NCI-H146 (cell line): ENCODE data around the gene BFSP1.
A peak's percentile ranks its signal among the peaks of the same experiment; 100 is the strongest.

Source experiments
- DNase-seq: peaks from one replicate; lab custom pipeline; 2025; lab: John Stamatoyannopoulos, UW

BFSP1 gene

GRCh38 chr20:17497821-17498580 is 33.2 kb downstream of the BFSP1 start:
- no peak for DNase-seq

DNA sequence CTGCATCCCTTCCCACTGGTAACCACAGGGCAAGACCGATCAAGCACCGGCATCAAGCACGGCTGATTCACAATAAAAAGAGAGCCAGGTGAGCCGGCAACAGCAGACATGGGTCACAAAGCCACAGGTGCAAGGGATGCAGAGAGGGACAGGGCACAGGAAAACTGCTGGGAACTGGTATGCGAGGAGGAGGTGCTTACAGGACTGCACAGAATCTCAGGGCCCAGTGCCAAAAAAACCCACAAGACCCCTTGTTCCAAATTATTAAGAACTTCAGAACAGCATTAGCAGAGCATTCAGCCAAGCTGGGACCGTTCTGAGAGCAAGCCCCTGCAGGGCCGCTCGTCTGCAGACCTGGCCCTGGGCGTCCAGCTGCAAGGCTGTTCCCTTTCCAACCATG is 35.4 kb downstream of the BFSP1 start:
- DNase-seq, result peak; percentile 41

GRCh38 chr20:17494201-17494600 is 37.0 kb downstream of the BFSP1 start:
- DNase-seq, result no peak

GRCh38 chr20:17493173-17493572 is 38.0 kb downstream of the BFSP1 start:
- no peak for DNase-seq

- DNase-seq, result no peak
Measured at GRCh38 chr20:17491488-17491887, 39.7 kb downstream of the BFSP1 start.

DNA sequence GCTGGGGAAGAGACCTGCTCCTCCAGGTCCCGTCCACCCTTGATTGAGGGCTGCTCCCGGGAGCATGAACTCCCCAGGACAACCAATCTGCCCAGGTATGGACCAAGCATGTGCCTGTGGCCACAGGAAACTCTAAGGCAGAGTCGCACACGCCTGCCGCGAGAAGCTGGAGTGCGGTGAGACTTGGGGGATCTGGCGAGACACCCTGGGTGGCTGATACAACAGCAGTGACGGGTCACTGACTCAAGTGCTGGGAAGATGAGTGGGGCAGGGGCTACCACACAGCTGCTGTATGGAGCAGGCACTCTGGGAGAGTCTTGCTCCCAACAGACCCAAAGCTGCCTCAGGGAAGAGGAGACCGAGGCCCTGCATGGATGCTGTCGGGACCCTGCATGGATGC is 40.1 kb downstream of the BFSP1 start:
- DNase-seq, result no peak

DNA sequence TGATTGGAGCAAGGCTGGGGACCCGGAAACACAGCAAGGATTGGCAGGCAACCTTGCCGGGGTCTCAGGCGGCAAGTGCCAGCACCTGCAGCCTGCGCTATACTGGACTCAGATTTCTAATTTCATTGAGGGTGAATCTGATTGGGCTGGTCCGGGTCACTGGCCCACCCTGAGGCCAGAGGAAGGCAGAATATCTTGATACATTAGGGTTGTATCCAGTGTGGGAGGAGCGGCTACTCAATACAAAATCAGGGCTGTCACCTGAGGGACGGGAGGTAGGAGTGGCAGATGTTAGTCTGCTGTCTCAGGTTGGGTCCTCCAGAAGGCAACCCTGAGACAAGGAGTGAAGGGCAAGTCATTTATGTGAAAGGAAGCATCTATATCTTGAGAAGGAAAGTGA is 40.7 kb downstream of the BFSP1 start:
- no peak for DNase-seq

DNA sequence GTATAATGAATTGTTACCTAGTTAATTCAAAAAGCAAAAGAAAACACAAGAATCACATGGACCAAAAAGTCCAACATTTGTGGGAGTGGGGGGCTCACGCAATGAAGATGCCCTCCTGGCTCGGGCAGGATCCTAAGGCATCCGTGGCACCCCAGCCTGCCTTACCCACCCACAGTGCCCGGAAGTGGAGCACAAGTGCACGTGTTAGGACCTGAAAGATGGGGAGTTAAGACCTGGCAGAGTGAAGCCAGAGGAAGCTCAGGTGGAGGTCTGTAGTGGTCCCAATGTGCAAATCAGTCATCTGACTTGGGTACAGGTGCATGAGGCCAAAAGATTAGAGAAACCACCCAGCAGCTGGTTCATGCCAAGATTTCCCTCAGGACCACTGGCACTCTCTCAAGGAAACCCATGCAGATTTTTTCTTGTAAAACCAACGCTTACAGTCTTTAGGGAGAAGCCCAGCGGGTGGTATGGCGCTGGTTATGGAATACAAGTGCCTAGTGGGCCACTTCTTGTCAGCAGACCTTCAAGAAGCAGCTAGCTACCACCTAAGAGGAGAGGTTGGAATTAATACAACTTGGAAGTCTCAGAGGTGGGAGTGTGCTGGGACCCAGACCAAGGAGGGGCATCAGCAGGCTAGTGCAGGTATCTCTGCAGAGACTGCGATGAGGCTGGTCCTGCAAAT is 42.1 kb downstream of the BFSP1 start:
- no peak for DNase-seq

- no peak for DNase-seq
Measured at GRCh38 chr20:17485017-17485416, 46.2 kb downstream of the BFSP1 start.

DNA sequence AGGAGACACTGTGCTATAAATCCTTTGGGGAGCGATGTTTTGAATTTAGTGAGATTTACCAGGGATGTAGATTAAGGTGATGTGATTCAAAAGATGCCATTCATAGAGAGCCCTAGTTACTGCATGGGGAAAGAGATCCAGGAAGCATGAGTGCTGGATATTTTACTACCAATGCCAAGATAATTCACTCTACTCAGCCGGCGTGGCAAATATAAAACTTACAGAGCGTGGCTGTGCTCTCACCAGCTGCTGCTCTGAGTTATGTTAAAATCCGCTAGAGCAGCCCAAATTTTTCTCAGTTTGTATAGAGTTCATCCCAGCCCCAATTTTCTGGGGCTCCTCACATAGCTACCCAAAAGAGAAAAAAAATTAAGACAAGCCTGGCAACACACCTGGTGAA is 48.6 kb downstream of the BFSP1 start:
- DNase-seq, result no peak

DNA sequence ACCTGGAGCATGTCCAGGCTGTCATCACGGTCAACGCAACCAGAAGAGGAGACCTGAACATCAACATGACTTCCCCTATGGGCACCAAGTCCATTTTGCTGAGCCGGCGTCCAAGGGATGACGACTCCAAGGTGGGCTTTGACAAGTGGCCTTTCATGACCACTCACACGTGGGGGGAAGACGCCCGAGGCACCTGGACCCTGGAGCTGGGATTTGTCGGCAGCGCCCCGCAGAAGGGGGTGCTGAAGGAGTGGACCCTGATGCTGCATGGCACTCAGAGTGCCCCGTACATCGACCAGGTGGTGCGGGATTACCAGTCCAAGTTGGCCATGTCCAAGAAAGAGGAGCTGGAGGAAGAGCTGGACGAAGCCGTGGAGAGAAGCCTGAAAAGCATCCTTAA is 49.5 kb downstream of the BFSP1 start:
- no peak for DNase-seq

GRCh38 chr20:17480696-17481095 is 50.5 kb downstream of the BFSP1 start:
- DNase-seq, result no peak

GRCh38 chr20:17479063-17479657 is 52.0 kb downstream of the BFSP1 start:
- no peak for DNase-seq

GRCh38 chr20:17473659-17474058 is 57.5 kb downstream of the BFSP1 start:
- no peak for DNase-seq

- DNase-seq, result peak; percentile 77
Measured at GRCh38 chr20:17471606-17472187, 59.5 kb downstream of the BFSP1 start.

GRCh38 chr20:17470973-17471372 is 60.2 kb downstream of the BFSP1 start:
- no peak for DNase-seq

DNA sequence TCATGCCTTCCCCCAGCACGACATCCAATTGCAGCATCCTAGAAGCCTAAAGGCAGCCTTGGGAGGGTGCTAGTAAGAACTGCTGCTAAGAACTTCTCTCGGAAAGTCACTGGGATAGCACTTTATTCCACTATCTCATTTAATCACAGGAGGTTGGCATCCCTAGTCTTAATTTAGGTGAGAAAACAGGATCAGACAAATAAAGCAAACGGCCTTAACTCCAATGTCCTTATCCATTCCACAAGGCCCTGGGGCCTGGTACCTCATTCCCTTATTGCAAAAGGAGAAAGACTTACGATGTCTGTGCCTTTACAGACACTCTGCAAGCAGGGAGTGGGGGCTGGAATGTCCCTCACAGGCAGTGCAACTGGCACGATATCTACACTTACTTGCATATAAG is 60.7 kb downstream of the BFSP1 start:
- DNase-seq, result no peak

GRCh38 chr20:17469246-17470030 is 61.7 kb downstream of the BFSP1 start:
- no peak for DNase-seq

GRCh38 chr20:17468073-17468840 is 62.9 kb downstream of the BFSP1 start:
- no peak for DNase-seq

GRCh38 chr20:17467120-17467655 is 64.0 kb downstream of the BFSP1 start:
- no peak for DNase-seq

GRCh38 chr20:17466641-17467040 is 64.5 kb downstream of the BFSP1 start:
- no peak for DNase-seq
